Measurements from ENCODE around the gene RBM23.
"Not testable (repeated sequence)": the region's sequence is repeated elsewhere in the genome, so short reads cannot be mapped to it uniquely, and the experiment has no call there.

Gene RBM23

DNA sequence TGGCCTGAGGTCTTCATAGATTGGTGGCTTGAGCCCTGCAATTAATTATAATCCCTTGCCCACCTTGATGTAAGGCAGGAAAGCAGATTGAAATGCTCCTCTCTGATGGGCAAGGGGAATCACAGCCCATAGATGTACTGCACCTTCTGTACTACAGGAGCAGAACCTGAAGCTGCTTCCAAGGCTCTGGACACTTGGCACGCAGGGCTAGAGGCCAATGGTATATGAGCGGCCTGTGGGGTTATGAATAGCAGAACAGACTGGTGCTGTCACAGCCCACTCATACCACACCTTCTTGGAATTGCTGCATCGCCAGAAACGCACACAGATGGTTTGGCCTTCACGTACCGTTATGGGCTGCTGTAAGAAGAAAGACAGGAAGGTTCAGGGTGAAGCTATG lies 1.7 kb upstream of the RBM23 start:
- in situ Hi-C loops (cut with MboI; ENCODE audit: low sequenced_read_pairs), result no loop called here

DNA sequence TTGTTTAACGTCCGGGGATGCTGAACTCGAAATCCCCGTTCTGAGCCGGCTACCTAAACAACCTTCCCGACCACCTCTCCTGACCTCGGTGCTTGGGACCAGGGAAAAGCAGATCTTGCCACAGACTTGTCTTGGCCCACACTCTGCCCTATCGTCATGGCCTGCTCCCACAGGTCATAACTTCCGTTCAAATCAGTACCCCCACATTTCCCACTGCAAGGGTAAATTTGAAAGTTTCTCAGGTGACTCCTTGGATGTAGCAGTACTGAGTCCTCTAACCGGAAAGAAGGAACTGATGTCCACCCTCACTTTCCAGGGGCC lies 612 bp upstream of the RBM23 start:
- in situ Hi-C loops (cut with MboI; ENCODE audit: low sequenced_read_pairs), result no loop called here

DNA sequence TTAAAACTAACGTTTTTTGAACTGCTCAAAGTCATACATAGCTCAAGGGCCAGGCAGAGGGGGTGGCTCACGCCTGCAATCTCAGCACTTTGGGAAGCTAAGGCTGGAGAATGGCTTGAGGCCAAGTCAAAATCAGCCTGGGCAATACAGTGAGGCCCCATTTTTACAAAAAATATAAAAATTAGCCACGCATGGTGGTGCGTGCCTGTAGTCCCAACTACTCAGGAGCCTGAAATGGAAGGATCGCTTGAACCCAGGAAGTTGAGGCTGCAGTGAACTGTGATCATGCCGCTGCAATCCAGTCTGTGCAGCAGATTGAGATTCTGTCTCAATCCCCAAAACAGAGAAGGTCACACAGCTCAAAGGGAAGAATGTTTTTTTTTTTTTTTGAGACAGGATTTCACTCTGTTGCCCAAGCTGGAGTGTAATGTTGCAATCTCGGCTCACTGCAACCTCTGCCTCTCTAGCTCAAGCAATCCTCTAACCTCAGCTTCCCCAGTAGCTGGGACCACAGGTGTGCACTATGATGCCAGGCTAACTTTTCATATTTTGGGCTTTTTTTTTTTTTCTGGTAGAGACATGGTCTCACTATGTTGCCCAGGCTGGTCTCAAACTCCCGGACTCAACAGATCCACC lies 2.9 kb downstream of the RBM23 start:
- in situ Hi-C loops (cut with MboI; ENCODE audit: low sequenced_read_pairs), result no loop called here

DNA sequence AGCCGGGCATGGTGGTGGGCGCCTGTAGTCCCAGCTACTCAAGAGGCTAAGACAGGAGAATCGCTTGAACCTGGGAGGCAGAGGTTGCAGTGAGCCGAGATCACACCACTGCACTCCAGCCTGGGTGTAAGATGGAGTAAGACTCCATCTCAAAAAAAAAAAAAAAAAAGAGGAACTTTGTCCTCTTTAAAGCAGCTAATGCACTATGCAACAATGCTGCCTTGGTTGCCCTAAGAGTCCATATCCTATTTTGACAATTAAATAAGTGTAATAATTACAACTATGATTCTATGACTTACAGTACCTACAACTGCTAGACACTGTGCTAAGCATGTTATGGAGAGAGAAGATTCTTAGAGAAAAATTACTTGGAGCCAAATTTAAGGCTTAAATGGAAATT lies 4.1 kb downstream of the RBM23 start:
- in situ Hi-C loops (cut with MboI; ENCODE audit: low sequenced_read_pairs), result not testable (repeated sequence)

DNA sequence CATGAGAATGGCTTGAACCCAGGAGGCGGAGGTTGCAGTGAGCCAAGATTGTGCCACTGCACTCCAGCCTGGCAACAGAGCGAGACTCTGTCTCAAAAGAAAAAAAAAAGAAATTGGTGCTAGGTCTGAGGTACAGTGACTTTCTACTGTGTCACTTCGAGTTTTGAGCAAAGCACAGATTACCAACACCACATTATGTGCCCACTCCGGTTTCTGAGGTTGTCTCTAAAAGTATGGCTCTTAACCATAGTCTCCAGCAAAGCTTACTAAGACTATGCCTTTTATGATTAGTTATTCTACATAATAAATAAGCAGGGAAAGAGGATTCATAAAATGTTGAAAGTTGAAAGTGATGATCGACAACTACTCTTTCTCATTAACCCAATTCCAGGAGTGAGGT lies 8.0 kb downstream of the RBM23 start:
- in situ Hi-C loops (cut with MboI; ENCODE audit: low sequenced_read_pairs), result no loop called here

DNA sequence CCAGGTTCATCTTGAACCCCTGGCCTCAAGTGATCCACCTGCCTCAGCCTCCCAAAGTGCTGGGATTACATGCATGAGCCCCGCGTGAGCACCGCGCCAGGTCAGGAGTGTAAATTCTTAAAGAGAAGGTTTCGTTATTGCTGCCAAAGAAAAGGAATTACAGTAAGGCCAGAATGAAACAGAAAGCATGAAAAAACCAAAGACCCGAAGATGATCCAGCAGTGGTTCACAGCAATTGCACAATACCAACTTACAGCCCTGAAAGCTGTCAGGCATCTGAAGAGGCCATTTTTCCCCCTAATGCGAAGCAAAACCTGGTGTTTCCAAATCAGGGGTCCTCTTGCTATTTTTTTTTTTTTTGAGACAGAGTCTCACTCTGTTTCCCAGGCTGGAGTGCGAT lies 10.3 kb downstream of the RBM23 start:
- in situ Hi-C loops (cut with MboI; ENCODE audit: low sequenced_read_pairs), result no loop called here

DNA sequence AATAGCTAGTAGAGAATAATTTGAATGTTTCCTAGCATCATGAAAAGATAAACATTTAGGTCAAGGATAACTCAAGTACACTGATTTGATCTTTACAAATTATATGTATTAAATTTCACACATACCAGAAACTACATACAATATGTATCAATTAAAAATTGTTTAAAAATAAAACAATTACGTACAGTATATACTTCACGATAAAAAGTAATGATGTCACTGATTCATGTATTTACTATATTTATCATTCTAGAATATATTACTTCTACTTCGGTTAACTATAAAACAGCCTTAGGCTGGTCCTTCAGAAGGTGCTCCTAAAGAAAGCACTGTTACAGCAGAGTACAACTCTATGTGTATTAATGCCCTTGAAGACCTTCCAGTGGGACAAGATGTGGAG lies 11.5 kb downstream of the RBM23 start:
- in situ Hi-C loops (cut with MboI; ENCODE audit: low sequenced_read_pairs), result no loop called here

DNA sequence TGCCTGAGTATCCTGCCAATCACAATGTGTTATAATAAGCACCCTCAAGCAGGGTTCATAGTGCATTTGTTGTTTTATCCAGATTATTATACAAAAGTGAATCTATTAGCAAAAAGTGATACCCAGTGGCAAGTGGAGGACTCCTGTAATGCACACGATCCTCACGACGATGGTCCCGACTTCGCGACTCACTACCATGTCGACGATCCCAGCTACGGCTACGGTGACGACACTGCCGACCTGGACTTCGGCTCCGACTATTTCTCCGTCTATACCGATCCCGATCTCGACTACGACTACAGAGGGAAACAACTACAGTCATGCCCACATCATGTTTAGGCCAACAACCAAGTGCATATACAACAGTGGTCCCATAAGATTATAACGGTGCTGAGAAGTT lies 12.9 kb downstream of the RBM23 start:
- in situ Hi-C loops (cut with MboI; ENCODE audit: low sequenced_read_pairs), result no loop called here

DNA sequence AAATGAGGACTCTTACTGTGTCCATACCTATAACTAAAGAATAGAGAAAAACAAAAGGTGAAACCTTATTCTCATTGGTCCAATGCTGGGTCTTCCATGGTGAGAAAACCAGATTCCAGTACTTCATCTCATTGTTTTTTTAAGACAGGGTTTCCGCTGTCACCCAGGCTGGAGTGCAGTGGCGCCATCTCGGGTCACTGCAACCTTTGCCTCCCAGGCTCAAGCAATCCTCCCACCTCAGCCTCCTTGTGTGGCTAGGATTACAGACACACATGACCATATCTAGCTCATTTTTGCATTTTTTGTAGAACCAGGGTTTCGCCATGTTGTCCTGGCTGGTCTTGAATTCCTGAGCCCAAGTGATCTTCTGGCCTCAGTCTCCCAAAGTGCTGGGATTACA lies 13.3 kb downstream of the RBM23 start:
- in situ Hi-C loops (cut with MboI; ENCODE audit: low sequenced_read_pairs), result no loop called here

DNA sequence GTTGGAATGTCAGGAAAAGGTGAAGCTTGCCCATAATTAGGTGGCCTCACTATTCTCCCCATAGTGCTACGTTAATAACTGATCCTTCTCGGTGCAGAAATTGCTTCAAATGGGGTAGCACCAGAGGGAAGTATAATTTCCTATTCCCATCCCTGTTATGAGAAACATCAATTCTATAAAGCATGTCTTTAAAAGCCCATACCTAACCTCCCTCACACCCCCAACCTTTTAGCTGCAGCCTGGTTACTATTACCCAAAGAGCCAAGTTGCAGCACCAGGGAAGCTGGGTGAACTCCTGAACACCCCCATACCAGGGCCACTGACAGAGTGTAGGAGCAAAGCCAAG lies 15.2 kb downstream of the RBM23 start:
- in situ Hi-C loops (cut with MboI; ENCODE audit: low sequenced_read_pairs), result no loop called here

DNA sequence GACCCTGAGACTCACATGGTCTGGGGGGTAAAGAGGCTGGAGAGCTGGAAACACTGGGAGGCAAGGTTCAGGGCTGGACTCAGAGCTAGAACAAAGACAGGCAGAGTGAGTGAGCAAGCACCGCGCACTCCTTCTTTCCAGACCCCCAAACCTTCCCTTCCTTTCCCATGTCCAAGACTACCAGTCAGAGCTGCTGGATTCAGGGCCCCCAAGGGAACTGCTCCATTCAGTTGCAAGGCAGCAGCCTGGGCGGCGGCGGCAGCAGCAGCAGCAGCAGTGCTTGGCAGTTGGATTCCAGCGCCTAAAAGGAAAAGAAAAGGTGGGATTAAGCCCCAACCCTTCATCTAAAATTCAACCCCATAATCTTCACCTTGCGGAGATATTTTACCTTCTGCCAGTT lies 17.1 kb downstream of the RBM23 start:
- in situ Hi-C loops (cut with MboI; ENCODE audit: low sequenced_read_pairs), result no loop called here

DNA sequence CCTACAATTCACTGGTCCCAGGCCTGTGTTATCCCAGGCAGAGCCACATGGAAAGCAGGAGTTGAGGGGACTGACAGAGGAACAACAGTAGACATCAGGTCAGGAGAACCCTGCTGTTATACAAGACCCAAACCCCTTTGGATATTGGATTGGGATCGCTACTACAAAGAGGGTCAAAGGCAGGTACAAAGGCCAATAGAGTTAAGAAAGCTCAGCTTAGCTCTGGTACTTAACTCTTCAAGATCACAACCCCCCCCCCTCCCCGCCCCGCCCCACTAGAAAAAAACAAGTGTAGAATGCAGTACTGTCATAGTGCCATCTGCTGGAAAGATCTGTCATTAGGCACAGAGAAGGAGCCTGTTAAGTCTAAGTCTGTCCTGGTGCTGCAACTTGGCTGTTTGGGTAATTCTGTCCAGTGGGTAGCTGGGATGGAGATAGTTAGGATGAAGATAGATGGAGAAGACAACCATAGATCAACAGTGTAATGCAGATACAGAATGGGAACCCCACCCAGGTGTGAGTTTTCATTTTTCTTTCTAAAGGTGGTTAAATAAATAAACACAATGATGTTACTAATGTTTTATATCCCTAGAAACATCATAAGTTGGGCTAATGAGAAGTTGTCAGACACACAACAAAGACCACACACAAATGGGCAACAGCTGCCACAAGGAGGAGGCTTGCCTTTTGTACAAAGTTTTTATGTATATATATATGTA lies 18.7 kb downstream of the RBM23 start:
- in situ Hi-C loops (cut with MboI; ENCODE audit: low sequenced_read_pairs), result no loop called here

DNA sequence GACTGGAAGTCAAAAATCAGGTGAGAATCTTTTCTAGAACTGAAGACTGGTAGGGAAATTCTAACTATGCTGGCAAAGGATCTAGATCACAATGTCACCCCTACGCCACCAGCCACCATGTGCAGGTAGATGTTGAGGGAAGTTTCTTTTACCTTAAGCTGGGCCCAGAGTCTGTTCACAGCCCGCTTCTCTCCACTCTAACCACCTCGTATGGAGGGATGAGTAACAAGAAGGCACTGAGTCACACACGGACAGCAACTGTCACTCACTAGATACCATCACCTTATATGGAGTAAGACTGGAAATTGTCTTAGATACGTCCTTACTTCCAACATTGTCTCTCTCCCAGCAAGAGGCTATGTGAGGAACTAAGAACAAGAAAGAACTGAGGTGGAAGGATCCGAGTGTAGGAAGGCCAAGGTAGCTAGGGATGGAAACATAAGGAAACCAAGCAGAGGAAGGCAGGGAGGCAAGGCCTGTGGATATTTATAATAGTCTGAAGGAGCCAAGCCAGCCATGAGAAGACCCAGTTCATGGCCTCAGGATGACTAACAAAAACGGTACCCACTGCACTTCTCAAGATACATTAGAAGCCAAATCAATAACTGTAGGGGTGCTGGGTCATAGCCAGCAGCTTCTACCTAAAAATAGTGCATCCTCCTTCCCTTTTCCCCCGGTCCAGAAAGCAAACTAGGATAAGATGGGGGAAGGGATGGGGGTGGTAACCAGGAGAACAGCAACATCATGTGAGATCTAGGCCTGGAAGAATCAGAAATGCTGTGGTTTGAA lies 20.5 kb downstream of the RBM23 start:
- in situ Hi-C loops (cut with MboI; ENCODE audit: low sequenced_read_pairs), result no loop called here

DNA sequence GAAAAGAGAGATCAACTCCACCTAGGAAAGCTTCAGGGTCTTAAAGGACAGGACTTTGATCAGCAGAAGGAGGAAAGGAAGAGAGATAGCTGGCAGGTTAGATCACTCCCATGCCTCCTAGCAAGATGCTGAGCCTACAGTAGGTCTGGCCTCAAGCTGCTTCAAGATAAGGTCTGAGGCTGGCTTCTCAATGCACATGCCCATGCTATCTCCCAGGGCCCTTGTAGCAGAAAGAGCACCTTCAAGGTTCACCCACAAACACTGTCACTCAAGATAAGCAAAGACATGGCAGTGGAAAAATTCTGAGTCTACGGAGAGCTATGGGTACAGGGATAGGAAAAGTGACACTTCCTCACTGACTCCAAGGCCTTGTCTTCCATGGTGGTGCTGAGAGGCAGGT lies 21.6 kb downstream of the RBM23 start:
- in situ Hi-C loops (cut with MboI; ENCODE audit: low sequenced_read_pairs), result no loop called here

DNA sequence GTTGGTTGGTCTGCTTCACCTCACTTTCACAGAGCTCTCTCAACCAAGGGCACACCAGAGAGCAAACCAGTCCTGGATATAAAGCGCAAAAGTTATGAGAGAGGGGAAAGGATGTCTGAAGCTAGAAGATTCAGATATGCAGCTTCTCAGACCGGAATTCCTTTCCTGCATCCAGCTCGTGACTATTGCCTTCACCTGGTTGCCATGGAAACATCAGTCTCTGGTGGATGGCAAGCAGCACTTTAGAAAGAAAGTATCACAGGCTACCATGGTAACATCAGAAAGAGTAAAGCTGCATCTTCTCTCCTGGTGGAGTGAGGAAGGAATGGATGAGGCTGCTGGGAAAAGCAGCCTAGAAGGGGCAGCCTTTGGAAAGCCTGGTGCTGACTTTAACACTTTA lies 22.2 kb downstream of the RBM23 start:
- in situ Hi-C loops (cut with MboI; ENCODE audit: low sequenced_read_pairs), result no loop called here

DNA sequence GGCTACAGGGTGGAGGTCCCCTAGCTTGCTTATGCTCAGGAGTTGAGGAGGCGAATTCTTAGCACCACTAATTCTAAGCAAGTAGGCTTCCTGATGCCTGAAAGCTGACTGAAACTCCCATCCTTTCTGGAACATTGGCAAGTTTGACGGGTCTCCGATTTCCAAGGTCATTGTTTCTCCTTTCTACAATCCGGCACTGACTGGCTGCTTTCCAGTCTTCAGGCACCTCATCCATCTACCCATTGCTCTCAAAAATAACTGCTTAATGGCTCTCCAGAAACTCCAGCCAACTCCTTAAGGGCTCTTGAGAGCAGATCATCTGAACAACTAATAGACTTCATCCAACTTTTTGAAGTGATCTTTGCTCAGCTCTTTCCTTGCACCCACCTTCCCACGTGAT lies 22.6 kb downstream of the RBM23 start:
- in situ Hi-C loops (cut with MboI; ENCODE audit: low sequenced_read_pairs), result no loop called here

DNA sequence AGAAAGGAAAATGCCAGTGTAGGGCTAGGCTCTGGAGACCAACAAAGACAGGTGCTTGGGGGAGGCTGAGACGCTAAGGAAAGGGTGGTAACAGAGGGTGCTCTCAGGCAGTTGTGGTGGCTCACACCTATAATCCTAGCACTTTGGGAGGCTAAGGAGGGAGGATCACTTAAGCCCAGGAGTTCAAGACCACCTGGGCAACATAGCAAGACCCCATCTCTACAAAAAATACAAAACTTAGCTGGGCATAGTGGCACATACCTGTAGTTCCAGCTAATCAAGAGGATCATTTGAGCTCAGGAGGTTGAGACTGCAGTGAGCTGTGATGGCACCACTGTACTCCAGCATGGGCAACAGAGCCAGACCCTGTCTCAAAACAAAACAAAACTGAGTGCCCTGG lies 23.5 kb downstream of the RBM23 start:
- in situ Hi-C loops (cut with MboI; ENCODE audit: low sequenced_read_pairs), result no loop called here

DNA sequence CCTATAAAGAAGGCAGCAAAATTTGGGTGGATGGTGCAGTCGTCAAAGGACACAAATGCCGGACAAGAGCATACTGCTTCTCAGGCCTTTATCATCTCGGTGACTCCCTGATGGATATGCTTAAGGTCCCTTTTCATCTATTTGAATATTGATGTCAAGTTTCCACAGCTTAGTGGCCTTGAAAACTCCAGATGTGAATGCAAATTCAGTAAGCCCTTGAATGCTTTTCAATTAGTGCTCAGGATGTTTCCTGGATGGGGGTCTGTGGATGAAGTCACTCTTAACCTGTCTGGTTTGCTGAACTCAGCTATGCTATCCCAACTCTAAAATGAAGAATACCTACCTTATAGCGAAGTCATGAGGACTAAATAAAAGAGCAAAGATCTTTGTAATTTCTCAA lies 25.2 kb downstream of the RBM23 start:
- in situ Hi-C loops (cut with MboI; ENCODE audit: low sequenced_read_pairs), result no loop called here

DNA sequence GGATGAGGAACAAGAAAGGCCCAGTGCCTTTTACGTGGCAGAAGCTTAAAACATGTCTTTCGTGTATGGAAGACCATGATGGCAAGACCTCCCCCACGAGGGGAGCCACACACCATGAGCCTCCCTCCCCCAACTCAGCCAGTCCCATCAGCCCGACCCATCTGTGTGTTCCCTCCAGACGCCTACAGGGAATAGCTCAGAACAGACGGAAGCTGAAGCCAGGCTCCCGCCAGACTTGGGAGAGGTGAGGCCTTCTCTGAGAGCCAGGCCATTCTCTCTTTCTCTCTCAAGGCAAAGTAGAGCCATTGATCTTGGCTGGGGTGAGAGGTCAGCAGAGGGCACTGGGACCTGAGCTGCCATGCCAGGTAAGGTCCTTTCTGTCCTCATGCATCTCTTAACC lies 26.5 kb downstream of the RBM23 start:
- in situ Hi-C loops (cut with MboI; ENCODE audit: low sequenced_read_pairs), result no loop called here

DNA sequence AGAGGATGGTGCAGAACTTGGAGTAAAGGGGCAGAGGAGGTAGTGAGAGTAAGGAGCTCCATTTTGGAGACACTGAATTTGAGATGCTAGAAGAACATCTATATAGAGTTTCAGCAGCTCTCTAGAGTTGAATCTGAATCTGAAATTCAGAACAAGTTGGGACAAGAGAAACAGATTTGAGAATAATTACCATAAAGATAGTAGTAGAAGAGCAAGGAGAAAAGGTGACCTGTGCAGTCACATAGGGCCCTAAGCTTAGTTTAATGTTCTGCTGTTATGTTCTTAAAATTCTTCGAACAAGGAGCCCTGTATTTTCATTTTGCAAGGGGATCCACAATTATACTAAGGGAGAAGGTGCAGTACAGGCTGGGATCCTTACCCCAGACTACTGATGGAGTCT lies 28.5 kb downstream of the RBM23 start:
- in situ Hi-C loops (cut with MboI; ENCODE audit: low sequenced_read_pairs), result no loop called here

DNA sequence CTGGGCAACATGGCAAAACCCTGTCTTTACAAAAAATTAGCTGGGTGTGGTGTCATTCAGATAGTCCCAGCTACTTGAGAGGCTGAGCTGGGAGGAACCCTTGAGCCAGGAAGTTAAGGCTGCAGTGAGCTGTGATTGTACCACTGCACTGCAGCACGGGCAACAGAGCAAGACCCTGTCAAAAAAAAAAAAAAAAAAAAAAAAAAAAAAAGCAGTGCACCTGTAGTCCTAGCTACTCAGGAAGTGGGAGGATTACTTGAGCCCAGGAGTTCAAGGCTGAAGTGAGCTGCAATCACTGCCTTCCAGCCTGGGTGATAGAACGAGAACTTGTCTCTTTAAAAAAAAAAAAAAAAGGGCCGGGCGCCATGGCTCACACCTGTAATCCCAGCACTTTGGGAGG lies 30.3 kb downstream of the RBM23 start:
- in situ Hi-C loops (cut with MboI; ENCODE audit: low sequenced_read_pairs), result no loop called here

DNA sequence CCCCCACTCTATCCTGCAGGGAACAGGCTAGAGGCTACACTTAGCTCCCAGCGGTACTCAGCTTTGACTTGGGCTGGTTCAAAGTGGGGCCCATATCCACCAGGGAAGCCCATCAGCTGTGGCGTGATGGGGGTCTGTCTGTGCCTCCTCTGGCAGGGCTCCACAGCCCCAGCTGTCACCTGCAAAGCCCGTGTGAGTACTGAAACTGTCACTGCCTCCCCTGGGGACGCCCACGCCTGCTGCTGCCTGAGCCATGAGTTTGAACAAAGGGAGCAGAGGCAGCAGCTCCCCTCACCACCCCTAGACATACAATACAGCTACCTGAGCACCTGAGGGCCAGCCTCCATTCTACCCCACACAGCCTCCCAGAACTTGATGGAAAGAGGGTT lies 31.0 kb downstream of the RBM23 start:
- in situ Hi-C loops (cut with MboI; ENCODE audit: low sequenced_read_pairs), result no loop called here
